HG03196 (cell line): ENCODE data around the gene ABHD14A.

ENCODE experiments used
- ATAC-seq: cut with Tn5 transposase; IDR thresholded peaks from one replicate; pipeline ENCODE4 v1.9.1; 2021; ENCODE audit not compliant: unreplicated experiment

Gene ABHD14A

DNA sequence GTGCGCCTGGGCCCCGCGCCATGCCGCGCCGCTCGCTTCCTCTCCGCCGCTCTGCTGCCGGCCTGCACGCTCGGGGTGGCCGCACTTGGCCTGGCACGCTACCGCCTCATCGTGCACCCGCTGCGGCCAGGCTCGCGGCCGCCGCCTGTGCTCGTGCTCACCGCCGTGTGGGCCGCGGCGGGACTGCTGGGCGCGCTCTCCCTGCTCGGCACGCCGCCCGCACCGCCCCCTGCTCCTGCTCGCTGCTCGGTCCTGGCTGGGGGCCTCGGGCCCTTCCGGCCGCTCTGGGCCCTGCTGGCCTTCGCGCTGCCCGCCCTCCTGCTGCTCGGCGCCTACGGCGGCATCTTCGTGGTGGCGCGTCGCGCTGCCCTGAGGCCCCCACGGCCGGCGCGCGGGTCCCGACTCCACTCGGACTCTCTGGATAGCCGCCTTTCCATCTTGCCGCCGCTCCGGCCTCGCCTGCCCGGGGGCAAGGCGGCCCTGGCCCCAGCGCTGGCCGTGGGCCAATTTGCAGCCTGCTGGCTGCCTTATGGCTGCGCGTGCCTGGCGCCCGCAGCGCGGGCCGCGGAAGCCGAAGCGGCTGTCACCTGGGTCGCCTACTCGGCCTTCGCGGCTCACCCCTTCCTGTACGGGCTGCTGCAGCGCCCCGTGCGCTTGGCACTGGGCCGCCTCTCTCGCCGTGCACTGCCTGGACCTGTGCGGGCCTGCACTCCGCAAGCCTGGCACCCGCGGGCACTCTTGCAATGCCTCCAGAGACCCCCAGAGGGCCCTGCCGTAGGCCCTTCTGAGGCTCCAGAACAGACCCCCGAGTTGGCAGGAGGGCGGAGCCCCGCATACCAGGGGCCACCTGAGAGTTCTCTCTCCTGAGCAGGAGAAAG is 18.7 kb upstream of the ABHD14A start:
- no peak for ATAC-seq

DNA sequence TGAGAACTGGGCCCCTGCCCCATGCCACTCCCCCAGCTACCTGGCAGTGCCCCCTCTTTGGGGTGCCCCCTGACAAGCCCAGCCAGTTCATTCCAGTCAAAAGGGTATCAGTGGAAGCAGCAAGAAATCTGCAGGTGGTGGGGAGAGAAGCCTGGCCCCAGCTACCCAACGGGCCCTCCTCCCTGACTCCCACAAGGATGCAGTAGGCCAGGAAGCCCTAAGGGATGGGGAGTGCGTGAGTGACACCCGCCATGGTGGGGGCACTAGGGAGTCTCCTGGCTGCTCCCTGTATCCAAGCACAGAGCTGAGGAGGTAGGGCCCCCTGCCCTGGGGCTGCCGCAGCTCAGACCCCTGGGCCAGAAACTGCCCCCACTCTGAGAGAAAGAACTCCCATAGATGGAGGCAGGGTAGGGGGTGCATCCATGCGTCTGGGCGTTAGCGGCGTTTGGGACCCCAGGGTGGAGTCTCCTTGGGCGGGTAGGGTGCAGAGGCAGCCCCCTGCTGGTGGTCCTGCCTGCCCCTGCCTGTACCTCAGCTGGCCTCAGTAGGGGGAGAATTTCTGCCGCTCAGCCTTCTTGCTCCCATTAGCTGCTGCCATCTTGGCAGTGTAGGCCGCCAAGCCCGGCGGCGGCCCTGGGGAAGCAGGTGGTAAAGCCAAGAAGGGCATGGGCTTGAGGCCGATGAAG is 17.2 kb upstream of the ABHD14A start:
- no peak for ATAC-seq

DNA sequence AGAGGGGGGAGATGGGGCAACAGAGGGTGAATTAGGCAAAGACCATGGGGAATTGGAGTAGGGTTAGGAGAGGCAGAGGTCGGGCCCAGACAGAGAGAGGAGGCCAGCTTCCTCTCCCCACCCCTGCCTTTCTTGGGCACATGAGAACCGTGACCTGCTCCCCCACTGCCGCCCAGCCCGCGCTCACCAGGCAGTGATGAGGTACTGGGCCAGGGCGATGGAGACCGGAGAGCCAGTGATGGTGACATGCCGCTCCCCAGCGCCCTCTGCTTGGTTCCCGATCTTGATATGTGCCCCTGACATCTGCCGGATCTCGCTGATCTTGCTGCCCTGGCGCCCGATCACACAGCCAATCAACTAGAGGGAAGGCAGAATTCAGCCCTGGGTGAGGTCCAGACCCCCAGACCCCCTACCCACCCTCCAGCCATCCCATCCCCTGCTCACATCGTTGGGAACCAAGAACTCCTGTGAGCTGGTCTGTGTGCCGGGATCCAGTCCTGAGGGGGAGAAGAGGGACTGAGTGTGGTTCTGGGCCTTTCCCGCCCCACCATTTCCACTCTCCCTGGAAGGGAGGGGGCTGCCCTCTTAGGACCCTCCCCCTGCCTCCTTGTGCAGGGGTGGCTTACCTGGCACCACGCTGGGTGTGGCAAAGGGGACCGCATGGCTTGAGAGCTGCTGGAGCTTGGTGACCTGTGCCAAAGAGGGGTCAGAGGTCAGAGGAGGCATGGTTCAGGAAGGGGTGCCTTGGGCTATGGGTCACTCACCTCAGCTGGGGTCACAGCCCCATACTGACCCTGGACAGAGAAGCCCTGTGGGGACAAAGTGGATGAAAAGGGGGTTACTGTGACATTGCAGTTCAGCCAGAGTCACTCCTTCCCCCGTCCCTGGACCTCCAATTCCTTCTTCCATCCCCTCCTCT is 16.0 kb upstream of the ABHD14A start:
- no peak for ATAC-seq

DNA sequence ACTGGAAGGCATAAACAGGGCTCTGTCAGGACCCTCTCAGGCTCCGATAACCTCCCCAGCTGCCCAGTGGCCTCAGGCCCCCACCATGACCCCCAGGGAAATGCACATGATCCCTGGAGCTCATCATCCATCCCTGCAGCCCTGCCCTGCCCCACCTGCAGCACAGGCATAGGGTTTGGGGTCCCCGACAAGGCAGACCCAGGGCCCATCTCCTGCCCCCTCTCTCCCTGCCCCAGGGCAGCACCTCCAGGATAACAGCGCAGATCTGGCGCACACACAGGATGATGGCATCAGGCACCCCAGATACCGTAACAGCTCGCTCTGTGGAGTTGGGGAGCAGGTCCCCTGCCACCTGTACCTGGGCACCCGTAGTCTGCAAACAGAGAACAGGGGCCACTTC is 15.2 kb upstream of the ABHD14A start:
- no peak for ATAC-seq

DNA sequence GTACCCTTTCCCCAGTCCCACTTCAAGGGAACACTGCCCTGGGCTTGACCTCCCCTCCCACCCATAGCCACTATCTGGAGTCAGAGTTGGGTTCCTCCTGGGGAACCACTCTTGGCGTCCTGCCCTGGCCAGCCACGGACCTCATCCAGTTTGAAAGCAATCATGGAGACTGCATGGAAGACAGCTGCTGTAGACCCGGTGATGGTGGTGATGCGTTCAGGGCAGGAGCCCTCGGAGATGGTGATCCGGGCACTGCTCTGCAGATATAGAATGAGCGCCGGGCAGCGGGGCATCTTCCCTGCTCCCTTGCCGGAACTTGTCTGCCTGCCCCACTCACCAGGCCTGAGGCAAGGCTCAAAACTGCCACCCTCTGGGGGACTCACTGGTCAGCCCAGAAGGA is 14.5 kb upstream of the ABHD14A start:
- ATAC-seq: no peak

DNA sequence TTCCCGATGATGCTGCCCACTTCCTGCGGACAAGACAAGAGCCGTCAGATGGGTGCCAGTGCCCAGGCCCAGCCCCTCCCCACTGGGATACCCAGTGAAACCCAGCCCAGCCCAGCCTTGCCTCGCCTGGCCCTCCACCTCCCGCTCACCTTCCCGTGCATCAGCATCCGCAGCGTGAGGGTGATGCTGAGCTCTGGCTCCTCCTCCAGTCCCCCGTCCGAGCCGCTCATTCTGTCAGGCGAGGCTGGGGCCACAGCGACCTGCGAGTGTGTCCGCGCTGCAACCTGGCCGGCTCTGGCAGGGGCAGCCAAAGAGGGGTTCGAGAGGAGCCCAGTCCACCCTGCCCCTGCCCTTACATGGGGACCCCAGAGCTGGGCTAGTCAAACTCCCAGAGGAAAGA is 13.9 kb upstream of the ABHD14A start:
- no peak for ATAC-seq

DNA sequence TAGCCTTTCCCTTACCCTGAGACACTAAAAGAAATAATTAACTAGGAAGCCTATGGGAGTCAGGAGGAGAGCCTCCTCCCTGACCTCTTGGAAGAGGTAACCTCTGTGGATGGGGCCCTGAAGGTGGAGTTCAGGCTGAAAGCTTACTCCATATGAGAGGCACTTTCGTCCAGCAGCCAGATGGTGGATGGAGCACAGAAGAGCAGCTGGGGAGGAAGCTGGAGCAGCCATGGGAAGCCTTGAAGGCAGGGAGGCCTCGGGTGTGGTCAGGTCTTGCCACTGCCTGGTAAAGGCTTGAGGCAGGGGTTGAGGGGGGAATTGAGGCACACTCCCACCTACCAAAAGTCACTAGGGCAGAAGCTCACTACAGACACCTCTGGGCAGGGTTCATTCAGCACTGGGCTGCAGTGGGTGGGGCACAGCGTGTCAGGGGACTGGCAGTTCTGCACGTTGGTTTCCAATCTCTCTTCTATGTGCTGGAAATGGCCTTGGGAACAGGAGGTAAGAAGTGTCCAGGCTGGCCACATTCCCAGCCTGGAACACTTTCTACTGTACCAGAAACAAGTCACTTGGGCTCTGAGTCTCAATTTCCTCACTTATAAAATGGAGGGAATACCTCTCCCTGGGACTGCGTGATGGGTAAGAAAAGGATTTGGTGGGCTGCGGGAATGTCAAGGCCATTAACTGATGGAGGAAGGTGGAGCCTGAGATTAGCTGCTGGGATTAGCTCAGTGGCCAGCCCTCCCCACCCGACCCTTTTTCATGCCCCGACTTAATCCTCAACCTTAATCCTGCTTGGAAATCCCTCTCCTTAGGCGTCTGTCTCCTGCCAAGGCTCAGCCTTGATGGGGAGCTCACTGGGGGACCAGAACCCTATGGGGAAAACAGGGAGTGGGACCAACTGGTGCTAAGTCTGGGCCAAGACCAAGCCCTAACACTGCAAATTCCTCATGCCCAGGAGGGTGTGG is 13.0 kb upstream of the ABHD14A start:
- no peak for ATAC-seq

DNA sequence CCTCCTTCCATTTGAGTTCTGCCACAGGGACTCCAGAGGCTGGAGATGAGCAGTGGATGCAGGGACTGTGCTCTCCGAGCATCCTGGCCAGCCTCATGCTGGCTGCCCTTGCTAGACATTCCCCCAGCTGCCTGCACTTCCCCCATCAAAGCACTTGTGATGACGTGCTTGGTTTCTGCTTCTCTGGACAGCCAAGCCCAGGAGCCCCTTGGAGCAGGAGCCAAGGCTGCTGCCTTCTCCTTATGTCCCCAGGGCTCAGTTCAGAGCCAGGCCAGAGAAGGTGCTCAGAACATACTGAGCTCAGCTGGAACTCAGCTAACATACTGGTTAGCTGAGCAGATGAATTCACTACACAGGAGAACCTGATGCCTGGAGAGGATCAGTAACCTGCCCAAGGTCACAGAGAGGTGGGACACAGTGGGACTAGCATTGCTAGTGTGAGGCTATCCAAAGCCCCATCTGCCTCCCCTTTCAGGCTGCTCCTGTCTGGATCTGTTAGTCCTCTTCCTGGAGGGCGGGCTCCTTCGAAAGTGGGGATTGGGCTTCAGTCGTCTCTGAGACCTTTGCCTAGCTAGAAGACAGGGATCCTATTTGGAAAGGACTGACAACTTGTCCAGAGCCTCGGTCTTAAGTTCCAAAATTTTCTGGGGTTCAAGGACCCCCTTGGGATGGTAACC is 11.9 kb upstream of the ABHD14A start:
- no peak for ATAC-seq

DNA sequence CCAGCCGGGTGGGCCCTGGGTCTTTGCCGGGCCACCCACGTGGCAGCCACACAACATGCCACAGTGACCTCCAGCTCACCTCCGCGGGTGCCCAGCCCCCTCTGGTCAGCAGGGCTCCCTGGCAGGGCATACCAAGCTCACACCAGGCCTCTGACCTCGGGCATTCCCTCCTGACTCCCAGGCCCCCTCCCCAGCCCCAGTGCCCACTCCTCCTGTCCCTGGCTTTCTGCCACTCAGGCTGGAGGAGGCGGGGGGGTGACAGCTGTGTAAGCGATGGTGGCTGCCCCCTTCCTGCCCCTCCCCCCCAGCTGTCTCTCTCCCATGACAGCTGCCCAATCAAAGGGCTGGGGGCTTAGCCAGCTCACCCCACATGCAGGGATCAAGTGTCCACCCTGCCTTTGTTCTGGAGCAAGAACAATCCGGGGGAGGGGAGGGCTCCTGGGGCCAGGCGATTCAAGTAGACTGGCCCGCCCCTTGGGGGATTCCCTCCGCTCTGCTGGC is 10.9 kb upstream of the ABHD14A start:
- ATAC-seq: no peak

DNA sequence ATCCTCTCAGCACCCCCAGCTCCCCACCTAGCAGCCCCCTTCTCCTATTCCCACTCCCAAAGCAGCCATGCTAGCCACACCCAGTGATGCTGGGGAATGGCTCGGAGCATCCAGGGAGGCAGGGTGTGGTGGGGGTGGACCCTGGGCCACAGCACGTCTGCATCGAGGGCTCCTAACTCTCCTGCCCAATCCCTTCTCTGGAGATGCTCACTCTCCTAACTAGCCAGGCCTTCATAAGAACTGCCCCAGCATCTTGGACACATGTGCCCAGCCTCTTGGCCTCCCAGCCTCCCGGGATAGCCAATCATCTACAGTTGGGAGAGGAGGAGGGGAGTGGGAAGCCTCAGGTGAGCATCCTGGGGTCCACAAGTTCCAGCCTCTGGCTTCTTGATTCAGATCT is 10.3 kb upstream of the ABHD14A start:
- ATAC-seq: no peak

DNA sequence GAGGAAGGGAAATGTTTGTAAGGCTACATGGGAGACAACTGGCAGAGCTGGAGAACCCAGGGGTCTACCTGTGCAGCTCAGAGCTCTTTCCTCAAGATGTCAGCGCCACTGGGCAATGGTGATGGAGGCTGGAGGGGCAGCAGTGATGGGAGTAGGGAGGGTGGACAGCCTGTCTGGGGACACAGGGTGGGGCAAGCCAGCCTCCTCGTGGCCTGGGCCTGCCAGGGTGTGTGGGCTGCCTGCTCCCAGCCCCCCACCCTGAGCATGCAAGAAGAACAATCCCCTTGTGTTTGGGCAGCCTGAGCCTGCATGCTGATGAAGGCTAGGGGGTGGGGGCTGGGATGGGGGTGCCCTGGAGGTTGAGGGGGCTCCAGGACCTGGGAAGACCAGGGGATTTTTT is 8.8 kb upstream of the ABHD14A start:
- ATAC-seq: no peak

DNA sequence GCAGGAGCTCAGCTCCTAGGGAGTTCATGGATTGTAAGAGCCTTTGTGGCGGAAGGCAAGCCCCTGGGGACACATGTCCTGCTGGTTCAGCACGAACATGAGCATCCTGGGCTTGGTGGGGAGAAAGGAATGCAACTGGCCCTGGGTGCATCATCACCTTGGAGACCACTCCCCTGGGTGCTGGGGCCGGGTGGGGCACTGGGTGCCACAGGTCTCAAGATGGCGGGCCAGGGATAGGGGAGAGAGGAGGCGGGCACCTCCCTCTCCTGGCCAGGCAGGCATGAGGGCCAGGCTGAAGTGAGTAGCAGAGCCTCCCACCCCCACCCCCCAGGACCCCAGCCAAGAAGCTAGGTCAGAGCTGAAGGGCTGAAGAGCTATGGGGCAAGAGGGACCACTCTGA is 8.4 kb upstream of the ABHD14A start:
- no peak for ATAC-seq

DNA sequence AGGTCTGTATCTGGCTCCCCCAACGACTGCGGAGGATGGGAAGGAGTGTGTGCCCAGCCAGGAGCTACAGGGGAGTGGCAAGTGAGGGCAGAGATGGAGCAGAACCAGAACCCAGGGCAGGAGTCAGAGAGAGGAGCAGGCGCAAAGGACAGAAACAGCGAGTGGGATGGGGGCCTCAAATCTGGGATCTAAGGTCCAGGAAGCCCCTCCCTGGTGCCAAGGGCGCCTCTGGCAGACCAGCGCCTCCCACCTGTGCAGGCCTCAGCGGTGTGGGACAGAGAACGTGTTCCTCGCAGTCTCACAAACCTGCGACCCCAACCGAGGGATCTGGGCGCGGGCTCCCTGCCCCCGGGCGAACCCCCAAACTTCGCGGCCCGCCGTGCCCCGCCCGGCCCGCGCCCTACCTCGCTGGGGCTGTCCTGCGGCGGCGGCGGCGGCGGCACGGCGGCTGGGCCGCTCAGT is 7.9 kb upstream of the ABHD14A start:
- ATAC-seq: no peak

DNA sequence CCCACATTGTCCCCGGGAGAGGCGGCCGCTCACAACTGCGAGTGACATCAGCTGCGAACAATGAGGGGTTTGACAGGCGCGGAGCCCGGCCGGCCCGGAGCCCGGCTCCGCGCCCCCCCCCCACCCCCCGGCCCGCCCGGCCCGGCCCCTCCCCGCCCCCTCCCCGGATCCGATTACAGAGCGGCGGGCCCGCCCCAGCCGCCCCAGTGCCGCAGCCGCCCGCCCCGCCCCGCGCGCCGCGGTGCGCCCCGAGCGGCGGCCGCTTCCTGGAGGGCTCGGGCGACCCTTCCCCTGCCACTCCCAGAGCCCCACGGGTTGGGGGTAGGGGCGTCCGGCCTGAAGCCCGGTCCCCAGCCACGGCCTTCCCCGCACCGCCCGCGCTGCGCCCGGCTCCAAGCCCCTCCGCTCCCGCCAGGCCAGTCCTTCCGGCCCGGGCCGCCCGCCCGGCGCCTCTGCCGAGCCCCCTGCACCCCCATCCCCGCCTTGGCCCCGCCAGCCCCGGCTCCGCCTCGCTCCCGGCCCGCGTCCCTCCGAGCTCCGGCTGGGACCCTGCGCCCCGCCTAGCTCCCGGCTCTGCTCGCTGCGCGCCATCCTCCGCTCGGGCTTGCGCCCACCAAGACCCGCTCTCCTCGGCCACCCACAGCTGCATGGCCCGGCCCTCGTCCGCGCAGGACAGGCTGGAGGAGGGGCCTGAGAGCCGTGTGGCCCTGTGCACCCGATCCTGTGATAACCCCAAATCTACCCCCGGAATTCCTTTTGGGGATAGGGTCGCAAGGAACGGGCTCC is 7.3 kb upstream of the ABHD14A start, which contains the start of gene PCBP4:
Gene PCBP4, minus strand, starts transcription at position 71 of the 786 bp plus-strand sequence. CDS start 6,214 bp downstream, outside the sequence.
- ATAC-seq: no peak

DNA sequence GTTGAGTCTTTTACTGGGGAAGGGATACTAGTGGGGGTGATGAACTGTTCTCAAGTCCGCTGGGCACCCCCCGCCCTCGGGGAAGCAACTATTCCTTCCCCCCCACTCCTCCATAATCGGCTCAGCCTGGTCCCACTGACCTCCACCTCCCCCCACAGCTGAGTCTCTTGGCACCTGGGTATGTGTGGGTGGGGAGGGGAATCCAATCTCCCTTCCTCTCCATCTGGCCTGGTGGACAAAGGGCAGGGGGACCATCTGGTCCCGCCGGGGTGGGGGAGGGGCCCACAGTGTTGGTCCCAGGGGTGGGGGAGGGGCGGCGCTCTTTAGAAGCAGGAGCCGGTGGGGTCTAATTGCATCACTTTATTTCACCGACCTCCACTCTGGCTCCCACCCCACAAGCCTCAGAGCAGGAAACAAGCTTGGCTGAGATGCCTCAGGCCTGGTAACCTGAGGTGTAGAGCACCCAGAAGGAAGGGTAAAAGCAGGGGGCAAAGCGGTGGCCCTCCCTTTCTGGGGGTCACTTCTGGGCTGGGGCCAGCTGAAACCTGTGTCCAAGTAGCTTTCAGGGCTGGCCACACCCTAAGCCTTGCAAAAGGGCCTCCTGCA is 6.6 kb upstream of the ABHD14A start:
- no peak for ATAC-seq

DNA sequence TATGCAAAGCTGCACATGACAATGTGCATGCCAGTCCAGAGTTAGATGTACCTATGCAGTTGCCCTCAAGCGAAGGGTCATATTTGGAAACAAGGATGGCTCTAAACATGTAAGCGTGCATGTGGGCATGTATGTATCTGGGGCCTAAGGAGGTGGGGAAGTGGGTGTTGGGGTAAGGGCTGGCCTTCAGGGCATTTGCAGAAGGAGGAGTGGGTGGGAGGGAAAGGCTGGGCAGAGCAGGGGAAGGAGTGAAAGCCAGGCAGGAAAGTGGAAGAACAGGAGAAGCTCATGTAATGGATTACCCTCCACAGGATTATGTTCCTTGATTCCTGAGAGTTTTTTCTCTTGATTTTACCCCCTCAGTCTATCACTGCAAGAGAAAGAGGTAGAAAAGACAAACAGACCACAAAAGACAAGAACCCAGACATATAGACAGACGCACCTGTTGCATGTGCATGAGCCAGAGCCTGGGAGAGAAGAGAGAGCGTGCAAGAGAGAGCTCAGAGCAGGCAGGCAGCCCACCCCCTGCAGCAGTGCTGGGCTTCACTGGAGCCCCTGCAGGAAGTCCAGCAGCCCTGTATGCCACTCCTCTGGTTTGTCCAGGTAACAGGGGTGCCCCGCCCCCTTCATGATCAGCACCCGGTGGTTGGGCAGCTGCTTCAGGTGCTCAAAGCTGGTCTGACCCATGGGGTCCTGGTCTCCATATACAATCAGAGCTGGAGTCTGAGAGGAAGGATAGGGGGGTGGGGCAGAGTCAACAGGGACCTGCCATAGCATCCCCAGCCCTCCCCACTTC is 5.8 kb upstream of the ABHD14A start:
- ATAC-seq: no peak

DNA sequence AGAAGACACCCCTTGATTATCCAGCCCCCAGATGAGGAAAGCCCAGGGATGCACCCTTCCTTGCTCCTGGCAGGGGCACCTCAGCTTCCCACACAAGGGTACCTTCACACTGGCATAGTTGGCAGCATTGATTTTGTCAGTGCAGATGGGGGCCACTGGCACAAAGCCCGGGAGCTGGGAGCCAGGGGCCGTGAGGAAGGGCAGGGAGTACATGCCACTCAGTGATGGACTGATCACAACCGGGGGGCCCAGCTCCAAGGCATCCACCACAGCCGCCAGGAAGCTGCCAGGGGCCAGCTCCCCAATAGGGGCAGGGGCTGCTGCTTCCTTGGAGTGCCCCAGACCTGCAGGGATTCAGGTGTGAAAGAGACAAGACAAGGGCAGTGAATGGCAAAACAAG is 5.0 kb upstream of the ABHD14A start:
- ATAC-seq: no peak
